D721Med (cell line): ENCODE data around the gene COMTD1.

Source experiments
- DNase-seq: peaks from one replicate; pipeline ENCODE4 v3.0.0; 2011; ENCODE audit warnings: low spot score; ENCODE audit not compliant: insufficient read length
- FAIRE-seq: peaks from 2 replicates; lab custom pipeline; 2011; peaks lifted over from hg19 to GRCh38; lab: Jason Lieb, UNC
- CTCF ChIP-seq: IDR thresholded peaks from 2 replicates; pipeline ENCODE4 v1.5.1; 2012; ENCODE audit warnings: mild to moderate bottlenecking, control low read depth; ENCODE audit not compliant: insufficient read depth; ENCODE audit errors: missing control alignments

The COMTD1 gene

DNA sequence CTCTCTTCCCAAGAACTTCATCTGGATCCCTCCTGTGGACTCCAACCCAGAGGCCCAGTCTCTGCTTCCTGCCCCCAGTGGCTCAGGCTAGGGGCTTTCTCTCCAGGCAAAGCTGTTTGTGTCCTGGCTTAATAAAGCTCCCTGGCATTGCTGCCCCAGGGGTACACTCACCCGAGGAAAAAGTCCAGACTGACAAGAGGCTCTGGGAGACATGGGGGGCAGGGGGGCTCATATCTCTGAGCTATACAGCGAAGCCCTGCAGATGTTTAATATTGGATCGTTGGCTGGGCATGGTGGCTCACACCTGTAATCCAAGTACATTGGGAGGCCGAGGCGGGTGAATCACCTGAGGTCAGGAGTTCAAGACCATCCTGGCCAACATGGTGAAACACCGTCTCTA, 10.7 kb upstream of the COMTD1 start:
- FAIRE-seq (no peak), DNase-seq (no peak)
- no peak for TF ChIP-seq CTCF

DNA sequence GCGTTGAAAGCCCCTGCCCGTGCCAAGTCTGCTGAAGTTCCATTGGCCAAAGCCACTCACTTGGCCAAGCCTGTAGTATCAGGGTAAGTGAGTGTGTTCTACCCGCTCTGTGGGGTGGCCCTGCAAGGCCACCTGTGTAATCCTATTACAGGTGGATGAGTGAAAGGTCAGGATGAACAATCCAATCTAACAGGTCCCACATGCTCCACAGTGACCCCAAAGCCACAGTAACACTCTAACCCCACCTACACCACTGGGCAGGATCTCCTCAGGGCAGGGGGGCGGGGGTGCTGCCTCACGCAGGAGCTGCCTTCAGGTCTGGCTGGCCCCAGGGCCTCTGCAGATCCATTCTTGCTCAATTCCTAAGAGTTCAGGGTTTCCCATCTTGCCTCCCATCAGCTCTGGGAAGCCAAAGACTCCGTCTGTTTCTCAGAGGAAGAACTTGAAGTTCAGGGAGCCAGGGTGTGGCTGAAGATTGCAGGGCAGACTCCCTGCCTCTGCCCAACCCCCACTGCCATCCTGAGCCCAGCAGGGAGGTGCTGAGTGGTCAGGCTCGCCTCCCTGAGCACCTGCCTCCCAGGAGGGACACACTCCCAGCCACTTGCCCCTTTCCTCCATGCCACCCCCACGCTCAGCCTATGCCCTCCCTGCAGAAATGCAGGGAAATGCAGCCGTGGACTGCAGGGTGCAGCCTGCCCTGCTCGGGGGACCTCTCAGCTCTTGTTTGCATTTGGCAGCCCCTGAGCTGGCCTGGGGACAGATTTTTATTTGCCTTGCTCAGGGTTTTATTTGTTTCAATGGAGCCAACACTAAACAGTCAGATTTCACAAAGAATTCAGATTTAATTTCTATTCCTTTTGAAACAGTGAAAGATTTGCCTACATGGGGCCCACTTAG, 9.8 kb upstream of the COMTD1 start:
- no peak for TF ChIP-seq CTCF
- FAIRE-seq (no peak), DNase-seq (no peak)

DNA sequence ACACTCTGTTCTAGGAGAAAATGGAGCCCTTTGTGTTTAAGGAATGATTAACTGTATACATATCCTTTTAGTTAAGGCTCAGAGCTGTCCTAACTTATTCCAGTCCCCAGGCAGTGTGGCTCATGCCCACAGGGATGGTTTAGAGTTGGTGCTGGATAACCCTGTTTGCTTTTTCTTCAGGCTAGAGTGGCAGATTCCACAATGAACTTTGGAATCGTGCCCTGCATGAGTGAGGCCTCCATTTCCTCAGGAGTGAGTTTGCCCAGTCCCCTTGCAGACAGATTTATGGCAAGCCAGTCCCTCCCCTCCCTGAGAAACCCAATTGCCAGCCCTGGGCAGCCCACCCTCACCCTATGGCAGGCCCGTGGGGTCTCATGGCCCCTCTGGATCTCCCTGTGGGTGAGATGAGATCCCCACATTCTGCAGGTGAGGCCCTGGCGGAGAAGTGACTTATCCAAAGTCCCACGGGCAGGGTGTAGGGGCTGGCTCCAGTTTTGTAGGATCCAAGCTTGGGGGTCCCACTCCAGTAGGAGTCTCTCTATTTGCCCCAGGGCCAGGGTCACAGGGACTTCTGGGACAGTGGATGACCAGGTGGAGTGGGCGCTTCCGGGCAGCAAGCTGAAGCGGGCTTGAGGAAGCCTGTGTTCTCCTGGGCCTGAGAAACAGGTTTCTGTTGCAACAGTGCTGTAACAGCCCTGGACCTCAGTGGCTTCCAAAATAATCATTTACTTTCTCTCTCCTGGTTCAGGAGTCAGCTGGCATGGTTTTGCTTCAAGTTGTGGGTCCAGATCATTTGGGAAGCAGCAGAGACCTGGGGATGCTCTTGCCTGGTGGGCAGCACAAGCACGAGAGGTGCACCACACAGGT, 9.0 kb upstream of the COMTD1 start:
- TF ChIP-seq CTCF, result no peak
- DNase-seq, result no peak
- no peak for FAIRE-seq

DNA sequence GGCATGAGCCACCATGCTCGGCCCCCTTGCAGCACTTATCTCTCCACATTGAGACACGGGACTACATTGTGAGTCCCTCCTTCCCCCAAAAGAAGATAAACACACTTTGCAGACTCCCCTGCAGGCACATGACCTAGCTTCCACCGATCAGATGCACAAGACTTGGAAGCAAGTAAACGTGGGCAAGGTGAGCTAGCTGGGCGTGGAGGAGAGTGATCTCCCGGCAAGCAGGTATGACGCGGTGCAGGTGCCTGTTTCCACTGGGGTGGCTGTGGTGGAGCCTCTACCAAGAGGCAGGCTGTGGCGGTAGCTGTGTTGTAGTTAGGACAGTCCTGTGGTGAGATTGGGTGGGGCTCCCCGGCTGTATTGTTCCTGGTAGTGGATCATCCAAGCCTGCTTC, 7.7 kb upstream of the COMTD1 start:
- no peak for TF ChIP-seq CTCF
- DNase-seq, result no peak
- FAIRE-seq, result no peak

DNA sequence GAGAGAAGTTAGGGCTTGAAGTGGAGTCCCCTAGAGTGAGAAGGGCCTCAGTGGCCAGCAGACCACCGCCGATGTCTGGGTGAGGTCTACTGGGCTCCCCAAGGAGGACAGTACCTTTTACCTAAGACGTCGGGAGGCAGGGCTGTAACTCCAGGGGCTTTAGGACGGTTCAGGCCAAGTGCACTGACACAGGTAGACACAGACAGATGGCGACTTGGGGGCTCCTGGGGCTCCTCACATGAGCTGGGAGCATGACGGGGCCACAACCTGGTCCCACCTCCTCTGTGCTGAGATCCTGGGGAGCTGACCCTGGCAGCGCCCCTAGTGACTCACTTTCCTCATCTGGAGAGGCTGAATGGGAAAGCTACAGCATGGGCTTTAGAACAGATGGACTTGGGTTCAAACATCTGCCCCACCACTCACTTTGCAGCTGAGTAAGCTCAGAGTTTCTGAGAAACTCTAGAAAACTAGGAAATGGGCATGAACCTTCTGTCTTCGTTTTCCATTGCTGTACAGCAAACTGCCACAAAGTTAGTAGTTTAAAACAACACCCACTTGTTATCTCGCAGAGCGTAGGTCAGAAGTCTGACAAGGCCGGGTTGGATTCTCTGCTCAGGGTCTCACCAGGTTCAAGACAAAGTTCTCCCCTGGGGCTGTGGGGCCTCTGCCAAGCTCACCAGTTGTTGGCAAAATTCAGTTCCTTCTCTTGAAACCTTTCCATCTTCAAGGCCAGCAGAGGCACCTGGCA, 4.7 kb upstream of the COMTD1 start:
- no peak for TF ChIP-seq CTCF
- DNase-seq (no peak), FAIRE-seq (no peak)

DNA sequence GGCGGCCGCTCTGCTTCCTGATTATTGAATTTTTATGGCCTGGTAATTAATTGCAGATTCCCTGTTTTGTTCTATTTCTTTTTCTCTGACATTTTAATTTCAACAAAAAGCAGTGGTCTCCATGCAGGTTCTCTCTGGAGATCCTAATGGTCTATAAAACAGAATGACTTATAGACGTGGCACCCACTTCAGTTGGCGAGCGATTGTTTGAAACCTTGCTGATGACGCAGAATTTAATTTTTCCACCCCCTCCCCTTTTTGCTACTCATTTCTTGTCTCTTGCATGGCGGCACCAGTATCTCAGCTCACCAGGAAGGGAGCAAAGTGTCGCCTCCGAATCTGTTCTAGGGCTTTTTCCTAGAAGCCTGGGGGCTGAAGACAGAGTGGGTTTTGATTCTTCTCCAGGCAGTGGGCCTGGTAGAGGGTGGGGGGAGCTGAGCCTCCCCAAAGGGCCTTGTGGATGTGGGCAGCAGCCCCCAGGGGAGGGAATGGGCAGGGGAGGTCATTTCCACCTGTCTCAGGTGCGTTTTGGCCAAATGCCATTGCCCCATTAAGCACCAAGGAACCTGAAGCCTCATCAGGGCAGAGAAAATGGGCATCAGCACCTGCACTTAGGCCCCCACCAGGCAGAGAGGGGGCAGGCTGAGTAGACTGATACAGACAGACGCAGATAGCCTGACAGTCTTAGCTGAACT, 3.5 kb upstream of the COMTD1 start:
- DNase-seq, result no peak
- FAIRE-seq, result no peak
- TF ChIP-seq CTCF, result no peak
